GM10847 (cell line): Measurements from ENCODE around the gene TGOLN2.

Experiments
- POLR2A ChIP-seq: IDR thresholded peaks from 2 replicates; pipeline ENCODE4 v1.6.1; 2011; ENCODE audit not compliant: insufficient read length; ENCODE audit errors: extremely low read depth

Gene TGOLN2

GRCh38 chr2:85314884-85315242, 12.9 kb downstream of the TGOLN2 start:
- no peak for TF ChIP-seq POLR2A

- TF ChIP-seq POLR2A, result no peak
Observed at GRCh38 chr2:85312404-85312803, 15.4 kb downstream of the TGOLN2 start.

- TF ChIP-seq POLR2A, result no peak
Observed at GRCh38 chr2:85310330-85310729, 17.5 kb downstream of the TGOLN2 start.

GRCh38 chr2:85309699-85310321, 18.0 kb downstream of the TGOLN2 start:
- no peak for TF ChIP-seq POLR2A

- no peak for TF ChIP-seq POLR2A
Observed at GRCh38 chr2:85308896-85309555, 18.8 kb downstream of the TGOLN2 start.

- no peak for TF ChIP-seq POLR2A
Observed at GRCh38 chr2:85308201-85308600, 19.6 kb downstream of the TGOLN2 start.

GRCh38 chr2:85307527-85307897, 20.3 kb downstream of the TGOLN2 start:
- no peak for TF ChIP-seq POLR2A

GRCh38 chr2:85303780-85304531, 23.8 kb downstream of the TGOLN2 start:
- no peak for TF ChIP-seq POLR2A

GRCh38 chr2:85302121-85302520, 25.7 kb downstream of the TGOLN2 start:
- no peak for TF ChIP-seq POLR2A

GRCh38 chr2:85291425-85292023, 36.3 kb downstream of the TGOLN2 start:
- TF ChIP-seq POLR2A, result no peak

- TF ChIP-seq POLR2A, result no peak
Observed at GRCh38 chr2:85288244-85288725, 39.5 kb downstream of the TGOLN2 start.

GRCh38 chr2:85287721-85288120, 40.1 kb downstream of the TGOLN2 start:
- TF ChIP-seq POLR2A, result no peak

- no peak for TF ChIP-seq POLR2A
Observed at GRCh38 chr2:85286918-85287317, 40.9 kb downstream of the TGOLN2 start.

- no peak for TF ChIP-seq POLR2A
Observed at GRCh38 chr2:85283641-85284040, 44.1 kb downstream of the TGOLN2 start.

GRCh38 chr2:85282914-85283313, 44.9 kb downstream of the TGOLN2 start:
- TF ChIP-seq POLR2A, result no peak

GRCh38 chr2:85281553-85281952, 46.2 kb downstream of the TGOLN2 start:
- no peak for TF ChIP-seq POLR2A
